Smooth muscle cell (in vitro differentiated cells): Measurements from ENCODE around the gene SSR2. TPM values are rescaled to one million over a fixed set of nuclear protein-coding genes. Genes with fewer than 3 reads are reported as not detected.

ENCODE experiments used
- DNase-seq: peaks from one replicate; lab custom pipeline; 2025; ENCODE audit not compliant: unreplicated experiment; lab: John Stamatoyannopoulos, UW
- H2AFZ ChIP-seq: fragments of 200-600 bp; sonication (generic); 2 replicates; pipeline ENCODE4 v1.6.0; 2016; ENCODE audit warnings: antibody characterized with exemption, low read depth, mild to moderate bottlenecking
- H3F3A ChIP-seq: fragments of 200-600 bp; sonication (generic); 2 replicates; pipeline ENCODE4 v1.6.0; 2017; ENCODE audit warnings: antibody characterized with exemption, low read depth
- H3K27ac ChIP-seq: fragments of 200-600 bp; sonication (generic); 2 replicates; pipeline ENCODE4 v1.5.1; 2016; ENCODE audit warnings: low read depth, mild to moderate bottlenecking
- H3K27me3 ChIP-seq: fragments of 200-600 bp; sonication (generic); 2 replicates; pipeline ENCODE4 v1.6.1; 2016; ENCODE audit warnings: low read depth, mild to moderate bottlenecking
- H3K36me3 ChIP-seq: fragments of 200-600 bp; sonication (generic); 2 replicates; pipeline ENCODE4 v1.5.1; 2016; ENCODE audit warnings: low read depth
- H3K4me1 ChIP-seq: fragments of 200-600 bp; sonication (generic); 2 replicates; pipeline ENCODE4 v1.5.1; 2016; ENCODE audit warnings: low read depth
- H3K4me2 ChIP-seq: fragments of 200-600 bp; sonication (generic); 2 replicates; pipeline ENCODE4 v1.6.0; 2016; ENCODE audit warnings: mild to moderate bottlenecking
- H3K4me3 ChIP-seq: fragments of 200-600 bp; sonication (generic); 2 replicates; pipeline ENCODE4 v1.5.1; 2016; ENCODE audit warnings: mild to moderate bottlenecking
- H3K79me2 ChIP-seq: fragments of 200-600 bp; sonication (generic); 2 replicates; pipeline ENCODE4 v1.6.0; 2016; ENCODE audit warnings: low read depth, mild to moderate bottlenecking
- H3K9ac ChIP-seq: fragments of 200-600 bp; sonication (generic); 2 replicates; pipeline ENCODE4 v1.6.0; 2016; ENCODE audit warnings: low read depth
- H3K9me3 ChIP-seq: fragments of 200-600 bp; sonication (generic); replicated peaks from 2 replicates; pipeline ENCODE4 v1.5.1; 2016; ENCODE audit warnings: low read depth
- H4K20me1 ChIP-seq: fragments of 200-600 bp; sonication (generic); 2 replicates; pipeline ENCODE4 v1.6.0; 2016; ENCODE audit warnings: low read depth
- CTCF ChIP-seq: fragments of 200-600 bp; sonication (generic); IDR thresholded peaks from 2 replicates; pipeline ENCODE4 v1.5.1; 2017; ENCODE audit warnings: borderline replicate concordance, mild to moderate bottlenecking, antibody characterized with exemption; ENCODE audit not compliant: insufficient read depth, poor library complexity, severe bottlenecking
- WGBS: methylation state at CpG from one replicate; pipeline ENCODE4 v1.1.7; 2016; ENCODE audit warnings: low lambda C conversion rate; 5-methylcytosine and 5-hydroxymethylcytosine counted together
- polyA plus RNA-seq: library from polyadenylated mRNA; unstranded; fragments of >200 nt; fragmentation: Nextera tagmentation; extraction: Ambion mirVana; gene quantifications from 2 replicates; pipeline ENCODE4 v1.2.1, GENCODE V29; 2016
- total RNA-seq: library from RNA; depleted of rRNA; stranded (reverse); fragments of >200 nt; gene quantifications from 2 replicates; pipeline ENCODE4 v1.2.3, GENCODE V29; 2014

SSR2 gene
- total and polyA plus RNA-seq, 2 experiments from 2014 or later, result 447 to 457 TPM

DNA sequence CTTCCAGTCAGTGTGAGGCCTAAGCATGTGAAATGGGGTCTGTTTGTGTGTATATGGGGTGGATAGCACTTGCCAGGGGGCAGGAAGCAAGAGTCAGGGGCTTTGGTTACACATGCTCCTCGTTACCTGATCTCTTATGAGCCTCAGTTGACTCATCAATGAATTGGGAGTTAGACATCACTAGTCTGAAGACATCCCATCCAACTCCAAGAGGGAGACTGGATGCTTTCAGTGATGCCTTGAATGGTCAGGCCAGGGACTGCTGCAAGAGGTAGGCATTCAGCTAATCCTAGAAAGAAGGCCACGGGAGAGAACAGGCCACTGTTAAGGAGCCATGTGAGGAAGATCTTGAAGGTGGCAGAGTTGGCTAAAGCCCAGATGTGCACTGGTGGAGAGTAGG lies 46.5 kb upstream of the SSR2 start:
- no peak overlapping the region for H3K9ac ChIP-seq
- peaks cover 2% of the 10 kb centered on the region for H4K20me1 ChIP-seq
- no peaks in the 10 kb centered on the region for H3F3A ChIP-seq
- no peak for TF ChIP-seq CTCF
- H3K79me2 ChIP-seq, result no peaks in the 10 kb centered on the region
- DNase-seq, result no peak
- no peak overlapping the region for H3K4me2 ChIP-seq
- no peak overlapping the region for H3K4me3 ChIP-seq
- 87% methylated on average over 2 of the region's 2 CpGs for WGBS
- no peak overlapping the region for H2AFZ ChIP-seq
- H3K36me3 ChIP-seq, result no peaks in the 10 kb centered on the region
- H3K27ac ChIP-seq, result no peak overlapping the region
- H3K27me3 ChIP-seq, result no peaks in the 10 kb centered on the region
- H3K4me1 ChIP-seq, result peaks cover 15% of the 10 kb centered on the region
- H3K9me3 ChIP-seq, result no peaks in the 10 kb centered on the region

DNA sequence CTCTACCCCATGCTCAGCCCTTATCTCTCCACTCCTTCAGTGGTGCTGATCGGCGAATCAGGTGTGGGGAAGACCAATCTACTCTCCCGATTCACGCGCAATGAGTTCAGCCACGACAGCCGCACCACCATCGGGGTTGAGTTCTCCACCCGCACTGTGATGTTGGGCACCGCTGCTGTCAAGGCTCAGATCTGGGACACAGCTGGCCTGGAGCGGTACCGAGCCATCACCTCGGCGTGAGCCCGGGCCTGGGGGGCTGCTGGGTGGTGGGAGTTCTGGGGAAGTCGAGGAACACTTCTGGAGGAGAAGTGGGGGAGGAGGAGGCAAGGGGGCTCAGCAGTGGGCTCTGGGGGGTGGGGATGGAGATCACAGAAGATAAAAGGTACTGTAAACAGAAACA lies 45.1 kb upstream of the SSR2 start:
- WGBS, result 89% methylated on average over 15 of the region's 16 CpGs
- Histone ChIP-seq H3K9ac (no peak overlapping the region), H3K4me2 (no peak overlapping the region), H3K79me2 (no peaks in the 10 kb centered on the region), H3K4me3 (no peak overlapping the region), H2AFZ (no peak overlapping the region), H4K20me1 (no peaks in the 10 kb centered on the region), H3F3A (no peaks in the 10 kb centered on the region), H3K27ac (no peak overlapping the region), H3K4me1 (peaks cover 15% of the 10 kb centered on the region), H3K27me3 (no peaks in the 10 kb centered on the region), H3K9me3 (no peaks in the 10 kb centered on the region), H3K36me3 (no peaks in the 10 kb centered on the region)
- no peak for TF ChIP-seq CTCF
- DNase-seq, result no peak

GRCh38 chr1:156065212-156065611 lies 44.5 kb upstream of the SSR2 start:
- H3K4me2 ChIP-seq, result no peak overlapping the region
- TF ChIP-seq CTCF, result no peak
- H3K9ac ChIP-seq, result no peak overlapping the region
- no peaks in the 10 kb centered on the region for H3K27me3 ChIP-seq
- H3K4me1 ChIP-seq, result peaks cover 18% of the 10 kb centered on the region
- H3K9me3 ChIP-seq, result no peaks in the 10 kb centered on the region
- WGBS, result 93% methylated on average over 3 of the region's 3 CpGs
- H4K20me1 ChIP-seq, result no peaks in the 10 kb centered on the region
- no peak for DNase-seq
- no peak overlapping the region for H2AFZ ChIP-seq
- H3K27ac ChIP-seq, result no peak overlapping the region
- H3K4me3 ChIP-seq, result no peak overlapping the region
- no peaks in the 10 kb centered on the region for H3K36me3 ChIP-seq
- no peaks in the 10 kb centered on the region for H3F3A ChIP-seq
- H3K79me2 ChIP-seq, result no peaks in the 10 kb centered on the region

- H3K27me3 ChIP-seq, result no peaks in the 10 kb centered on the region
- H4K20me1 ChIP-seq, result no peaks in the 10 kb centered on the region
- whole genome bisulfite sequencing, result 93% methylated on average over 2 of the region's 2 CpGs
- H3K79me2 ChIP-seq, result no peaks in the 10 kb centered on the region
- no peaks in the 10 kb centered on the region for H3K9me3 ChIP-seq
- TF ChIP-seq CTCF, result no peak
- H3K4me1 ChIP-seq, result peaks cover 18% of the 10 kb centered on the region
- H2AFZ ChIP-seq, result no peak overlapping the region
- H3K36me3 ChIP-seq, result no peaks in the 10 kb centered on the region
- H3K27ac ChIP-seq, result no peak overlapping the region
- H3K4me3 ChIP-seq, result no peak overlapping the region
- H3K9ac ChIP-seq, result no peak overlapping the region
- H3K4me2 ChIP-seq, result no peak overlapping the region
- no peaks in the 10 kb centered on the region for H3F3A ChIP-seq
- no peak for DNase-seq
Observed at GRCh38 chr1:156064615-156065014, 43.9 kb upstream of the SSR2 start.
